PFSK-1 (cell line): ENCODE data around the gene PPFIA4.

Experiments used
- FOXP2 ChIP-seq: optimal IDR thresholded peaks from 2 replicates; pipeline ENCODE3; 2011; ENCODE audit warnings: borderline replicate concordance, control low read depth, inconsistent platforms; ENCODE audit not compliant: insufficient read depth; ENCODE audit errors: extremely low read length, extremely low read depth
- POLR2AphosphoS5 ChIP-seq: IDR thresholded peaks from 2 replicates; pipeline ENCODE4 v1.6.1; 2012; ENCODE audit warnings: low read depth, mild to moderate bottlenecking, control low read depth, low read length, moderate library complexity
- REST ChIP-seq, 2 experiments: IDR thresholded peaks; 2 replicates each; pipeline versions ENCODE4 v1.6.1 to v1.8.0; 2011 to 2012; ENCODE audit warnings: low read depth in 2 of 2, low read length in 2 of 2, control low read depth in 1 of 2, inconsistent platforms in 1 of 2, mild to moderate bottlenecking in 1 of 2, moderate library complexity in 1 of 2; ENCODE audit not compliant: insufficient read depth in 1 of 2
- SIN3A ChIP-seq: IDR thresholded peaks from 2 replicates; pipeline ENCODE4 v1.6.1; 2012; ENCODE audit warnings: mild to moderate bottlenecking, low read length, moderate library complexity, borderline replicate concordance; ENCODE audit not compliant: insufficient read depth
- TAF1 ChIP-seq: IDR thresholded peaks from 2 replicates; pipeline ENCODE4 v1.6.1; 2012; ENCODE audit warnings: low read length, control low read depth, borderline replicate concordance; ENCODE audit not compliant: insufficient read depth

Gene PPFIA4

GRCh38 chr1:203065191-203065590, 38.9 kb downstream of the PPFIA4 start:
- TF ChIP-seq SIN3A: no peak
- TF ChIP-seq TAF1: no peak
- no peak for TF ChIP-seq POLR2AphosphoS5
- TF ChIP-seq FOXP2: no peak
- no peak for TF ChIP-seq REST (IDR thresholded peaks at IDR 0.05; ENCODE audit: insufficient read depth in 1 of 2, low read depth in 2 of 2, low read length in 2 of 2)

DNA sequence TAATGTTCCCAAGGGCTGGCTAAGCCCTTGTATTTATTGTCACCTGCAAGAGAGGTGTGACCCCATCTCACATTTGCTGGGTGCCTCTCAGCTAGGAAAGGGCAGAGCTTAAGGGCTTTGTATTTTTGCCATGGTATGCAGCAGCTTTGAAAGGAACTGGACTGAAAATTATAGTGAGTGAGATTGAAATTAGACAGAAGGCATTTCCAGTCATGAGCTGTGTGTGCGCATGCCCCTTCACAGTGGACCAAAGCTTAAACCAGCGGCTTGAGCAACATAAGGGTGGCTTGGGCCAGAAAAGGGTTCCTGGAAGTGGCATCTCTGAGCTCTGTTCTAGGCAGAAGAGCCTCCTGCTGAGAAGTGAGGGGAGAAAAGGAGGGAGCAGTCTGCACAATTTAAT, 39.7 kb downstream of the PPFIA4 start:
- TF ChIP-seq TAF1 (no peak), SIN3A (no peak), POLR2AphosphoS5 (no peak), FOXP2 (no peak), REST (IDR thresholded peaks at IDR 0.05; ENCODE audit: insufficient read depth in 1 of 2, low read depth in 2 of 2, low read length in 2 of 2) (no peak)

- TF ChIP-seq FOXP2 (no peak), SIN3A (no peak), TAF1 (no peak), REST (IDR thresholded peaks at IDR 0.05; ENCODE audit: insufficient read depth in 1 of 2, low read depth in 2 of 2, low read length in 2 of 2) (no peak), POLR2AphosphoS5 (no peak)
These were observed 40.7 kb downstream of the PPFIA4 start for GRCh38 chr1:203066965-203067364.

- TF ChIP-seq SIN3A (no peak), REST (IDR thresholded peaks at IDR 0.05; ENCODE audit: insufficient read depth in 1 of 2, low read depth in 2 of 2, low read length in 2 of 2) (no peak), FOXP2 (no peak), TAF1 (no peak), POLR2AphosphoS5 (no peak)
These were observed 42.9 kb downstream of the PPFIA4 start for GRCh38 chr1:203069030-203069747.
